ENCODE measurements around the gene RUSC1. TPM values are rescaled to one million over a fixed set of nuclear protein-coding genes. Genes with fewer than 3 reads are reported as not detected.

RUSC1 gene
- total RNA-seq, 6 donors from 2014 or later: 21.4 to 41.9 (median 31.2) TPM

- H3K27me3 ChIP-seq: no peaks in the 10 kb centered on the region
- no peaks in the 10 kb centered on the region for H3K36me3 ChIP-seq
- peak within 1 kb of the TSS; percentile 67 to 88 (median 71) for H3K4me3 ChIP-seq
- DNase-seq (peak; percentile 97 to 99), ATAC-seq (ENCODE audit: low FRiP score in 2 of 2) (peak; percentile 92 to 96)
- peak within 1 kb of the TSS in 3 of 4 donors; percentile 1 to 77 (median 64) for H3K27ac ChIP-seq
- TF ChIP-seq POLR2AphosphoS5 (IDR thresholded peaks at IDR 0.05) (peak; percentile 17 to 33), CTCF (IDR thresholded peaks at IDR 0.05) (peak; percentile 53 to 89 (median 80)), POLR2A (IDR thresholded peaks at IDR 0.05) (no peak), EP300 (IDR thresholded peaks at IDR 0.05) (no peak)
- 2% methylated on average over 18 to 59 of the region's 68 CpGs for WGBS, 2 donors
- no peaks in the 10 kb centered on the region for H3K9me3 ChIP-seq
- H3K4me1 ChIP-seq: peaks cover 17 to 34% (median 23%) of the 10 kb centered on the region in 4 donors
Observed at GRCh38 chr1:155277070-155277901, 43.4 kb upstream of the RUSC1 start, which contains the start of gene HCN3. HCN3 (plus strand) TSS chr1:155277463; CDS start chr1:155277591, 128 bp downstream.

- Histone ChIP-seq H3K4me1 (peaks cover 14 to 27% (median 19%) of the 10 kb centered on the region in 4 donors), H3K4me3 (peak overlapping the region; percentile 67 to 88 (median 71)), H3K36me3 (no peaks in the 10 kb centered on the region), H3K27ac (peak overlapping the region in 3 of 4 donors; percentile 1 to 77 (median 64)), H3K9me3 (no peaks in the 10 kb centered on the region), H3K27me3 (no peaks in the 10 kb centered on the region)
- peak; percentile 61 to 93 for DNase-seq
- ATAC-seq (ENCODE audit: low FRiP score in 2 of 2): peak; percentile 39 to 41
- no peak for TF ChIP-seq POLR2AphosphoS5 (IDR thresholded peaks at IDR 0.05)
- TF ChIP-seq EP300 (IDR thresholded peaks at IDR 0.05): no peak
- peak in 3 of 6 experiments; percentile 10 to 41 (median 13) for TF ChIP-seq CTCF (IDR thresholded peaks at IDR 0.05)
- WGBS, 2 donors: 2 to 3% methylated on average over 10 to 16 of the region's 29 CpGs
Observed at GRCh38 chr1:155277902-155278688, 42.6 kb upstream of the RUSC1 start.

- H3K9me3 ChIP-seq: no peaks in the 10 kb centered on the region
- H3K4me1 ChIP-seq: peaks cover 13 to 25% (median 18%) of the 10 kb centered on the region in 4 donors
- ATAC-seq (ENCODE audit: low FRiP score in 2 of 2) (no peak), DNase-seq (no peak)
- H3K27ac ChIP-seq: no peak overlapping the region
- TF ChIP-seq EP300 (IDR thresholded peaks at IDR 0.05): no peak
- TF ChIP-seq POLR2AphosphoS5 (IDR thresholded peaks at IDR 0.05): no peak
- no peak for TF ChIP-seq POLR2A (IDR thresholded peaks at IDR 0.05)
- TF ChIP-seq CTCF (IDR thresholded peaks at IDR 0.05): no peak
- no peaks in the 10 kb centered on the region for H3K36me3 ChIP-seq
- peak overlapping the region in 1 of 4 donors; percentile 73 for H3K4me3 ChIP-seq
- no peaks in the 10 kb centered on the region for H3K27me3 ChIP-seq
- WGBS, 2 donors: 47 to 49% methylated on average over 10 of the region's 10 CpGs
Observed at GRCh38 chr1:155278689-155279160, 42.0 kb upstream of the RUSC1 start.

GRCh38 chr1:155279268-155279667 lies 41.4 kb upstream of the RUSC1 start:
- 96 to 100% methylated on average over 1 to 2 of the region's 2 CpGs for WGBS, 2 donors
- peaks cover 11 to 21% (median 15%) of the 10 kb centered on the region in 4 donors for H3K4me1 ChIP-seq
- H3K27ac ChIP-seq: no peak overlapping the region
- H3K27me3 ChIP-seq: no peaks in the 10 kb centered on the region
- no peaks in the 10 kb centered on the region for H3K36me3 ChIP-seq
- DNase-seq (no peak), ATAC-seq (ENCODE audit: low FRiP score in 2 of 2) (no peak)
- H3K9me3 ChIP-seq: no peaks in the 10 kb centered on the region
- no peak for TF ChIP-seq POLR2A (IDR thresholded peaks at IDR 0.05)
- no peak for TF ChIP-seq EP300 (IDR thresholded peaks at IDR 0.05)
- TF ChIP-seq POLR2AphosphoS5 (IDR thresholded peaks at IDR 0.05): no peak
- TF ChIP-seq CTCF (IDR thresholded peaks at IDR 0.05): no peak
- H3K4me3 ChIP-seq: no peak overlapping the region
